Loucy (cell line): ENCODE results near the gene SKP2.

Source experiments
- H2AFZ ChIP-seq: fragments of 200-600 bp; sonication (generic); 2 replicates; pipeline ENCODE4 v1.6.0; 2016; ENCODE audit warnings: antibody characterized with exemption, mild to moderate bottlenecking, low read length, moderate library complexity
- H3F3A ChIP-seq: fragments of 200-600 bp; 2 replicates; pipeline ENCODE4 v1.6.0; 2016; ENCODE audit warnings: antibody characterized with exemption, low read depth, mild to moderate bottlenecking
- H3K27me3 ChIP-seq: fragments of 200-600 bp; sonication (generic); 2 replicates; pipeline ENCODE4 v1.6.1; 2014; ENCODE audit warnings: low read length, mild to moderate bottlenecking; ENCODE audit not compliant: insufficient read depth, poor library complexity, severe bottlenecking
- H3K36me3 ChIP-seq: fragments of 200-600 bp; sonication (generic); 2 replicates; pipeline ENCODE4 v1.6.1; 2016; ENCODE audit warnings: low read length; ENCODE audit not compliant: insufficient read depth
- H3K4me1 ChIP-seq: fragments of 200-600 bp; sonication (generic); 2 replicates; pipeline ENCODE4 v1.5.1; 2014; ENCODE audit warnings: low read length, mild to moderate bottlenecking; ENCODE audit not compliant: insufficient read depth, poor library complexity, severe bottlenecking
- H3K4me2 ChIP-seq: fragments of 200-600 bp; sonication (generic); 2 replicates; pipeline ENCODE4 v1.6.0; 2014; ENCODE audit warnings: antibody characterized with exemption, low read length, low read depth, mild to moderate bottlenecking; ENCODE audit not compliant: poor library complexity, severe bottlenecking
- H3K4me3 ChIP-seq: fragments of 200-600 bp; sonication (generic); 2 replicates; pipeline ENCODE4 v1.5.1; 2014; ENCODE audit warnings: low read length, mild to moderate bottlenecking, mixed read lengths; ENCODE audit not compliant: poor library complexity, severe bottlenecking
- H3K79me2 ChIP-seq: fragments of 200-600 bp; sonication (generic); 2 replicates; pipeline ENCODE4 v1.6.1; 2014; ENCODE audit warnings: low read length; ENCODE audit not compliant: insufficient read depth
- H3K9ac ChIP-seq: fragments of 200-600 bp; sonication (generic); 2 replicates; pipeline ENCODE4 v1.6.0; 2014; ENCODE audit warnings: mild to moderate bottlenecking, low read depth, low read length, moderate library complexity; ENCODE audit not compliant: poor library complexity, severe bottlenecking
- H3K9me2 ChIP-seq: fragments of 200-600 bp; sonication (generic); replicated peaks from 2 replicates; pipeline ENCODE4 v1.6.1; 2016; ENCODE audit warnings: low read depth, low read length, mixed read lengths
- H3K9me3 ChIP-seq: fragments of 200-600 bp; sonication (generic); 2 replicates; pipeline ENCODE4 v1.6.1; 2014; ENCODE audit warnings: mild to moderate bottlenecking, antibody characterized with exemption, low read length, low read depth; ENCODE audit not compliant: insufficient read depth
- H4K20me1 ChIP-seq: fragments of 200-600 bp; sonication (generic); 2 replicates; pipeline ENCODE4 v1.6.0; 2014; ENCODE audit warnings: antibody characterized with exemption, low read length, mild to moderate bottlenecking; ENCODE audit not compliant: insufficient read depth, poor library complexity, severe bottlenecking
- EZH2phosphoT487 ChIP-seq: fragments of 200-600 bp; IDR thresholded peaks from 2 replicates; pipeline ENCODE4 v1.6.1; 2018; ENCODE audit warnings: antibody characterized with exemption, mild to moderate bottlenecking, moderate library complexity, borderline replicate concordance
- TF ChIP-seq, protein P1 (sequence below): fragments of 200-600 bp; sonication (generic); conservative IDR thresholded peaks from 2 replicates; pipeline ENCODE4 v1.5.1; 2014; ENCODE audit warnings: mild to moderate bottlenecking, antibody characterized with exemption, low read length

SKP2 gene

DNA sequence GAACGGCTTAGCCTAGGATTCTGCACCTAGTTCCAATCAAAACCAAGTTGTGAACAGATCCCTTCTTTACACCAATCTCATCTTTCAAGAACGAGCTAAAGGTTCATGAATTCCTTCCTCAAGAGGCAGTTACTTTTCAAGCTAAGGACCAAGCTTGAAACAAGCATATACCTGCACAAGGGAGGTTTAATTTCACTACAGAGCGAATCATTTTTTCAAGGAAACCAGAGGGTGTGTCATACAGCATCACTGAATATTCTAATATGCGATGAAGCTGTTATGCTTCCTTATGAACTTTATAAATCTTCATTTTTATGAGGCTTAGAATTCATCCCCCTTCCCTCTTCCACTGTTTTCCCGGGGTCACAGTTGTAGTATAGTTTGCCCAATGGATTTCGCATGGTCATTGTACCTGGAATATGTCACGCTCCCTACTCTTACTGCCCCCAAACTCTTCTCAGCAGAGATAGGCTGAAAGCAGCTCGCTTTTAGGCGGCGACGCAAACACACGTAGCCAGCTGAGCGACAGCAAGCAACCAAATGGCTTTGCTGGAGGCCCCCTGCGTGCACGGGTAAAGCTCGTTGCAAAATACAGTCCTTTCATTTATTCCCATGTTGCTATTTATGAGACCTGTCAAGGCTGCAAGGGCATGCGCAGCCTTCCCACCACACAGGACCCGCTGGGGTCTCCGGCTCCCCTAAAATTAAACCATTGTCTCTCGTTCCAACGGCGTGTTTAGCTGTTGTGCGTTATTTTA is 1.1 kb upstream of the SKP2 start:
- peaks cover 20% of the 10 kb centered on the region for H4K20me1 ChIP-seq
- no peaks in the 10 kb centered on the region for H3K9me3 ChIP-seq
- peak overlapping the region; percentile 85 for H3K4me3 ChIP-seq
- H3K27me3 ChIP-seq: no peaks in the 10 kb centered on the region
- H3F3A ChIP-seq: no peaks in the 10 kb centered on the region
- H3K9me2 ChIP-seq: no peaks in the 10 kb centered on the region
- H3K4me2 ChIP-seq: peak overlapping the region; percentile 70
- H2AFZ ChIP-seq: peak overlapping the region; percentile 84
- H3K9ac ChIP-seq: peak overlapping the region; percentile 82
- no peaks in the 10 kb centered on the region for H3K36me3 ChIP-seq
- H3K4me1 ChIP-seq: peaks cover 35% of the 10 kb centered on the region
- no peak for TF ChIP-seq EZH2phosphoT487
- TF ChIP-seq, protein P1, sequence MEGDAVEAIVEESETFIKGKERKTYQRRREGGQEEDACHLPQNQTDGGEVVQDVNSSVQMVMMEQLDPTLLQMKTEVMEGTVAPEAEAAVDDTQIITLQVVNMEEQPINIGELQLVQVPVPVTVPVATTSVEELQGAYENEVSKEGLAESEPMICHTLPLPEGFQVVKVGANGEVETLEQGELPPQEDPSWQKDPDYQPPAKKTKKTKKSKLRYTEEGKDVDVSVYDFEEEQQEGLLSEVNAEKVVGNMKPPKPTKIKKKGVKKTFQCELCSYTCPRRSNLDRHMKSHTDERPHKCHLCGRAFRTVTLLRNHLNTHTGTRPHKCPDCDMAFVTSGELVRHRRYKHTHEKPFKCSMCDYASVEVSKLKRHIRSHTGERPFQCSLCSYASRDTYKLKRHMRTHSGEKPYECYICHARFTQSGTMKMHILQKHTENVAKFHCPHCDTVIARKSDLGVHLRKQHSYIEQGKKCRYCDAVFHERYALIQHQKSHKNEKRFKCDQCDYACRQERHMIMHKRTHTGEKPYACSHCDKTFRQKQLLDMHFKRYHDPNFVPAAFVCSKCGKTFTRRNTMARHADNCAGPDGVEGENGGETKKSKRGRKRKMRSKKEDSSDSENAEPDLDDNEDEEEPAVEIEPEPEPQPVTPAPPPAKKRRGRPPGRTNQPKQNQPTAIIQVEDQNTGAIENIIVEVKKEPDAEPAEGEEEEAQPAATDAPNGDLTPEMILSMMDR: no peak
- peaks cover 60% of the 10 kb centered on the region for H3K79me2 ChIP-seq

DNA sequence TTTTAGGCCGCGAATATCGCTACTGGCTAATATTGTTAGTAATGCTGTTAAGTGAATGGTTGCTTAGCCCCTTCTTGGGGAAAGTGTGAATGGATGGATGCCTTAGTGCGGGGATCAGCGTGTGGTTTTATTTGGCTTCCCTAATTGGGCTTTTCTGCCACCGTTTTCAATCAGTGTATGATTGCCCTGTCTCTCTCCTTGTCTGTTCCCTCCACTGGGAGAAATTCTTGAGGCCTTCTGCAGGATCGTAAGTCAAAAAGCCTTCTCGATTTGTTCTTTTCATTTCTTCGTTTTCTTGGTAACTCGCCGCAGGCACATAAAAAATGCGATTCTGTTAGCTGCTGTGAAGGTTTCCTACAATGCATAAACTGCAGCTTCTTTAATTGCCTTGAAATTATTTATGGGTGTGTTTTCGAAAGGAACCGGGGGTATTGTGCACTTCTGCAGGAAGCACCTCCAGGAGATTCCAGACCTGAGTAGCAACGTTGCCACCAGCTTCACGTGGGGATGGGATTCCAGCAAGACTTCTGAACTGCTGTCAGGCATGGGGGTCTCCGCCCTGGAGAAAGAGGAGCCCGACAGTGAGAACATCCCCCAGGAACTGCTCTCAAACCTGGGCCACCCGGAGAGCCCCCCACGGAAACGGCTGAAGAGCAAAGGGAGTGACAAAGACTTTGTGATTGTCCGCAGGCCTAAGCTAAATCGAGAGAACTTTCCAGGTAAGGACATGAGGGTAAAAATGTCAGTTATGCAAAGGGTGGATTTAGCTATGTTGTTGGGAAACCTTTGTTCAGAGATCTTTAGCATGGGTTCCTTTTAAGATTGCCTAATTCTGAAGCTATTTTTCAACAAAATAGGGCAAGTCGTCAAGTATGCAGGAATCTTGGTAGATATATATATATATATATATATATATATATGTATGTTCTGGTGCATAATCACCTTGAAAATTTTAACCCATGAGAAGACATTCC is 700 bp downstream of the SKP2 start:
- Histone ChIP-seq H3K4me1 (peaks cover 51% of the 10 kb centered on the region), H3K4me2 (peak overlapping the region; percentile 91), H3K27me3 (no peaks in the 10 kb centered on the region), H3F3A (no peaks in the 10 kb centered on the region), H3K9me3 (no peaks in the 10 kb centered on the region), H4K20me1 (peaks cover 25% of the 10 kb centered on the region), H3K4me3 (peak overlapping the region; percentile 85), H3K36me3 (peaks cover 3% of the 10 kb centered on the region; the same call in 1 of the 2 replicates), H3K9ac (peak overlapping the region; percentile 88), H3K79me2 (peaks cover 71% of the 10 kb centered on the region), H2AFZ (peak overlapping the region; percentile 88), H3K9me2 (no peaks in the 10 kb centered on the region)
- TF ChIP-seq EZH2phosphoT487: no peak
- TF ChIP-seq, protein P1: no peak

DNA sequence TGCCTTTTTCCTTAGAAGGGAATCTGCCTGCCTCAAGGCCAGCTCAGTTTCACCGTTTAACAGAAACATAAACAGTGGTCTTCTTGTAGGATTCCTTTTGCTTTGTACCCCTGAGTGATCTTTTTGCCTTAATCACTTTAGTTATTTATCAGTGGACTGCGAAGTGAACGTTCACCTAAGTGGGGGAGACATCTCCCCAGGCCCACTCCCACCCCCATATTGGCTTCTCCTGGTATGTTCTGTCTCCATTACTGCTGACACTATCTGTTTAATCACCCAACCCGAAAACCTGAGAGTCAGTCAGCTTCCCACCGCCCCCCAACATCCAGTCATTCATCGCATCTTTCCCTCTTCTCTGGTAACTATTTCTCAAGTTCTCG is 1.4 kb downstream of the SKP2 start:
- Histone ChIP-seq H3K27me3 (no peaks in the 10 kb centered on the region), H2AFZ (no peak overlapping the region), H3K4me1 (peaks cover 55% of the 10 kb centered on the region), H3K9me2 (no peaks in the 10 kb centered on the region), H3K9me3 (no peaks in the 10 kb centered on the region), H3K4me2 (peak overlapping the region; percentile 91), H3K36me3 (peaks cover 3% of the 10 kb centered on the region; the same call in 1 of the 2 replicates), H4K20me1 (peaks cover 32% of the 10 kb centered on the region), H3K4me3 (peak overlapping the region; percentile 85), H3K79me2 (peaks cover 74% of the 10 kb centered on the region), H3K9ac (peak overlapping the region; percentile 88), H3F3A (no peaks in the 10 kb centered on the region)
- no peak for TF ChIP-seq EZH2phosphoT487
- TF ChIP-seq, protein P1: no peak
